Measurements from ENCODE around the gene SLC17A5. TPM values are rescaled to one million over a fixed set of nuclear protein-coding genes. Genes with fewer than 3 reads are reported as not detected.

Gene SLC17A5
- total and polyA plus RNA-seq, 2 experiments from 2014 or later = 5.4 to 17.8 TPM

DNA sequence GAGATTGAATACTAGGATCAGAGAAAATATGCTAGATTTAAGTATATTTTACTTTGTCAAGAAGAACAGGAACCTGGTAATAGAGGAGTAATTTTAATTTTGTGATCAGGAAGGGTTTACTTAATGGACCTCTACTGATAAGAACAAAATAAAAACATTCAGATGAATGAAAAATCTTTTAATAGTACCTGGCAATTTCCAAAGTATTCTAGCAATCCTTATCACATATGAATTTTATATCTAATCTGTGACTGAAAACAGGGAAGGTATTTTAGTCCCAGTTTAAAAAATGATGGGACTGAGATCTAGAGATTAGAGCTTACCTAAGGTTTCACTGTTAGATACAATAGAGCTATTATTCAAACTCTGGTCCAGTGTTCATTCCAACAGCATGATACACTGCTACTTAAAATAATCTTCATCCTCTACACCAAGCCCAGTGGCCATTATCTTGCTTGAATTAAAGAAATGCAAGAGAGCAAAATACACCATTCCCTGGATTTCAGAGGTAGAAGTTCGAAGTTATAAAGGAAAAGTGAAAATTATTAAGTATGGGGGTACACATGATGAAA lies 13.5 kb downstream of the SLC17A5 start:
- Histone ChIP-seq H3K27ac (no peak overlapping the region), H3K27me3 (no peaks in the 10 kb centered on the region), H3K36me3 (no peaks in the 10 kb centered on the region), H3K4me1 (ENCODE audit: low read depth) (peaks cover 5% of the 10 kb centered on the region), H3K4me3 (no peak overlapping the region), H3K9me3 (ENCODE audit: low read depth) (no peaks in the 10 kb centered on the region)
- no peak for TF ChIP-seq CTCF (IDR thresholded peaks at IDR 0.05; ENCODE audit: low read depth, low read length)
- DNase-seq (ENCODE audit: low read depth in 1 of 2, low spot score in 1 of 2) = no peak

- Histone ChIP-seq H3K4me3 (no peak overlapping the region), H3K9me3 (ENCODE audit: low read depth) (no peaks in the 10 kb centered on the region)
- TF ChIP-seq CTCF (IDR thresholded peaks at IDR 0.05; ENCODE audit: low read depth, low read length) = no peak
Observed at GRCh38 chr6:73639040-73639439, 14.8 kb downstream of the SLC17A5 start.

DNA sequence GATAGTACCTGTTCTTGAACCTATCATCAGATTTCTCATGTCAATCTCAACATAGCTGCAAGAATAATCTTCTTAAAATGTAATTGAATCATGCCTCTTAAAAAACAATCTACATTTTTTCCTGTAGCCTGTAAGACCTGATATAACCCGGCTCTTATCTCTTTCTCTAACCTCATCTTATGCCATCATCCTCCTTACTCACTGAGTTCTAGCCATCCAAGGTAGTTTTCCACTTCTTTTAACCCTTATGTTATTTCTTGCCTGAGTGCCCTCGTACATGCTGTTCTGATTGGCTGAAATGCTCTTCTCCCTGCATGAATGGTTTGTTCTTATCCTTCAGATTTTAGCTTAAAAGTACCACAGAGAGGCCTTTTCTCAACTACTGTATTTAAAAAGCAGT lies 16.4 kb downstream of the SLC17A5 start:
- no peak for DNase-seq (ENCODE audit: low read depth in 1 of 2, low spot score in 1 of 2)
- no peak overlapping the region for H3K4me3 ChIP-seq
- H3K27ac ChIP-seq = no peak overlapping the region
- H3K27me3 ChIP-seq = no peaks in the 10 kb centered on the region
- peaks cover under 1% of the 10 kb centered on the region for H3K4me1 ChIP-seq (ENCODE audit: low read depth)
- TF ChIP-seq CTCF (IDR thresholded peaks at IDR 0.05; ENCODE audit: low read depth, low read length) = no peak
- no peaks in the 10 kb centered on the region for H3K36me3 ChIP-seq
- H3K9me3 ChIP-seq (ENCODE audit: low read depth) = no peaks in the 10 kb centered on the region

More at GRCh38 chr6:73639040-73639439, 14.8 kb downstream of the SLC17A5 start:
- Histone ChIP-seq H3K4me1 (ENCODE audit: low read depth) (peaks cover 5% of the 10 kb centered on the region), H3K27me3 (no peaks in the 10 kb centered on the region), H3K27ac (no peak overlapping the region), H3K36me3 (no peaks in the 10 kb centered on the region)
- DNase-seq (ENCODE audit: low read depth in 1 of 2, low spot score in 1 of 2) = peak in 1 of 2 donors; percentile 22

- Histone ChIP-seq H3K27ac (no peak overlapping the region), H3K9me3 (ENCODE audit: low read depth) (no peaks in the 10 kb centered on the region), H3K4me3 (no peak overlapping the region), H3K27me3 (no peaks in the 10 kb centered on the region), H3K4me1 (ENCODE audit: low read depth) (no peaks in the 10 kb centered on the region), H3K36me3 (no peaks in the 10 kb centered on the region)
- TF ChIP-seq CTCF (IDR thresholded peaks at IDR 0.05; ENCODE audit: low read depth, low read length) = no peak
- DNase-seq (ENCODE audit: low read depth in 1 of 2, low spot score in 1 of 2) = peak in 1 of 2 donors; percentile 38
Observed at GRCh38 chr6:73636048-73636447, 17.7 kb downstream of the SLC17A5 start.

GRCh38 chr6:73632346-73632745 lies 21.4 kb downstream of the SLC17A5 start:
- no peak overlapping the region for H3K27ac ChIP-seq
- no peaks in the 10 kb centered on the region for H3K36me3 ChIP-seq
- no peak for TF ChIP-seq CTCF (IDR thresholded peaks at IDR 0.05; ENCODE audit: low read depth, low read length)
- H3K4me1 ChIP-seq (ENCODE audit: low read depth) = no peaks in the 10 kb centered on the region
- H3K9me3 ChIP-seq (ENCODE audit: low read depth) = no peaks in the 10 kb centered on the region
- no peaks in the 10 kb centered on the region for H3K27me3 ChIP-seq
- DNase-seq (ENCODE audit: low read depth in 1 of 2, low spot score in 1 of 2) = no peak
- H3K4me3 ChIP-seq = no peak overlapping the region
